Motor neuron (in vitro differentiated cells): ENCODE data around the gene CPNE4. TPM values are rescaled to one million over a fixed set of nuclear protein-coding genes. Genes with fewer than 3 reads are reported as not detected.
"Not testable (repeated sequence)": the region's sequence is repeated elsewhere in the genome, so short reads cannot be mapped to it uniquely, and the experiment has no call there.

Experiments
- ATAC-seq, 8 experiments: fragments of 200-7000 bp; cut with Tn5 transposase; replicated peaks in 6 of 8; 2 replicates each; pipeline ENCODE4 v1.8.0; 2021; ENCODE audit warnings: mild to moderate bottlenecking in 8 of 8, moderate library complexity in 8 of 8
- H3K27ac ChIP-seq, 2 donors: fragments of 250-450 bp; sonication (Bioruptor Pico); 2 replicates each; pipeline ENCODE4 v1.9.0; 2021; ENCODE audit warnings: antibody characterized with exemption in 2 of 2, mild to moderate bottlenecking in 2 of 2, moderate library complexity in 1 of 2
- H3K4me1 ChIP-seq, 2 donors: fragments of 250-450 bp; sonication (Bioruptor Pico); replicated peaks in 1 of 2; 2 replicates each; pipeline ENCODE4 v1.6.1; 2021; ENCODE audit warnings: antibody characterized with exemption in 2 of 2, mild to moderate bottlenecking in 2 of 2, moderate library complexity in 1 of 2
- H3K4me3 ChIP-seq, 5 donors: fragments of 250-450 bp; sonication (Bioruptor Pico); 2 replicates each; pipeline ENCODE4 v1.9.0; 2021; ENCODE audit warnings: antibody characterized with exemption in 5 of 5, mild to moderate bottlenecking in 5 of 5, moderate library complexity in 4 of 5
- WGBS, 10 experiments: fragments of 450-650 bp; shearing (Covaris generic); methylation state at CpG; one replicate each; pipeline ENCODE4 v1.0.0; 2022; 5-methylcytosine and 5-hydroxymethylcytosine counted together
- in situ Hi-C, 9 experiments: fragments of 400-800 bp; cut with MboI; loops; one replicate each; pipeline ENCODE4 v1.15.0; 2021; ENCODE audit warnings: low sequenced_read_pairs in 9 of 9, low pct_unique_long_range_greater_than_20kb in 2 of 9; ENCODE audit not compliant: unreplicated experiment in 9 of 9
- total RNA-seq, 8 experiments: library from RNA; unstranded; fragments of 300-600 nt; gene quantifications; 2 replicates each; pipeline versions ENCODE4 v1.2.3 to v1.2.4, GENCODE V29; 2022

Gene CPNE4
- 1 to 10 TPM in 5 of 8 experiments, under 1 TPM in 3; 0.35 to 4.8 (median 1.5) TPM for total RNA-seq

DNA sequence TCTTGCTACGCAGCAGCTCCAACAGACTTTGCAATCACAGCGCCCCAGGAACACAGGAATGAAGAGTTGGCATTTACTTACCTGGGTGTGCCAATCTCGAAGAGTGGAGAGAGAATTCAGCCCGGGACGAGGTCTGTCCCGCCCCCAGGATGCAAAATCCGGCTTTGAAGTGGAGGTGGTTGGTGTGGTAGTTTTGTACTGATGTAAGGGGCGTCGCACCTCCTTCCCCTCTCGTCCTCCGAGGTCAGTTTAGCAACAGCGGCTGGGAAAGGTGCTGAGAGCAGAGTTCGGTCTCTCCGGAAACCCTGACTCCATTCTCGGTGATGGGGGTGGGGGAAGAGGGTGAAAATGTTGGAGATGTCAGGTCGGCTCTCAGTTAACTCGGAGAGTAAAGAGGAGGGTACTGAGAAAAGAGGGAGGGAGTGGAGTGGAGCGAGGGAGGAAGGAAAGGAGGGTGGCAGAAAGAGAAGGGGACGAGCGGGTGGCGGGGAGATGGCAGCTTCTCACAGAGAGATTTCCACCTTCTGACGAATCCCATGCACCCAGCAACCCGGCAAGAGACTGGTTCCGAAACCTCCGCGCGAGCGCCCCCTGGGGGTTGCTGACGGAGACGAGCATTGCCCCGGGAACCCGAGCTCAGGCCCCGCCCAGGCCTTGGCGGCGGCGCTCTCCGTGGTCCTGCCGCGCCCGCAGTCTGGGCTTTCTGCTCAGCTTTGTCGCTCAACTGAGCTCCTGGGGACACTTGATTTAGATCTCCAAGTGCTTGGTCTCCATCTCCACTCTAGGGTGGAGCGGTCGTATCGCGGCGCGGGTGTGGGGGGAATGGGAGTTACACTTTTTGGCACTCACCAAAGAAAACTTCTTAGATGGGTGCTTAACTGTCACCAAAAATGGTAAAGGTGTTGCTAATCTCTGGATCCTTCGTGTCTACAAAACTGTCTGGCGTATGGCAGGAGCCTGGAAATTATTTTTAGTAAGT lies at the start of gene CPNE4:
TSS of gene CPNE4 (minus strand) at position 529 of the 979 bp plus-strand sequence.
- in situ Hi-C loops = loop anchor here in 5 of 9 experiments (10.0 to 25.0 kb wide), 4 partner anchors 150 to 997 kb away; partner anchors contain the start of genes ASTE1 (in 2 of the 5) and NEK11 (in 2 of the 5)
- 0 to 100% (median 64%) methylated on average over 1 to 16 of the region's 49 CpGs for WGBS, 10 experiments
- H3K4me3 ChIP-seq = peak within 1 kb of the TSS; percentile 36 to 48 (median 40)
- no peak within 1 kb of the TSS for H3K27ac ChIP-seq
- H3K4me1 ChIP-seq = peaks cover 0 to 2% of the 10 kb centered on the region in 2 donors
- ATAC-seq = peak; percentile 97 to 100 (median 99)

DNA sequence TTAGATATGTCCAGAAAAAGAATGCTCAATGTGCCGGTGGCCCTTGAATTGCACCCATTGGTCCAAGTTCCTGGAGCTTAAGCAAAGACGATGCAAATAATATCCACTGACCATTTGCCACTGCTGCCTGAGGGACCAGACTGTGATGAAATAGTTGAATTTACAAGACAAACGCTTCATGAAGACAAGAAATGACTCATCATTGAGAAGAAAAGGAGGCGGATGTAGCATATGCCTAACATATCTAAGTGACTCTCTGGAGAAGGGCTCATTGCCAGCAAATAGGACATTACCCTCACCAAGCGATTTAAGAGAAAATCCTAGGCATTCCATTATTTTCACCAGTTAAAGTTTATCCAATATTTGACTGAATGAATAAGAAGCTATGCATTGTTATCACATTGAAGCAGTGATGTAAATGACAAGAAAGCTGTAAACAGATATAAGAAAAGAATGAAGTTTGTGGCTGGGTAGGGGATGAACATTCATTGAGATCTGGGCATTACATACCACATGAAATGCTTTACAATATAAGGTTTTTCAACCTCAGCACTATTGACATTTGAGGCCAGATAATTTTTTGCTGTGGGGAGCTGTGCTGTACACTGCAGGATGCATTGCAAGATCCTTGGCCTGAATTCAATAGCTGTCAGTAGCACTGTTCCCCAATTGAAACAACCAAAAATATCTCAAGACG lies 48.9 kb upstream of the CPNE4 start:
- no peak overlapping the region for H3K4me3 ChIP-seq
- 0 to 64% (median 35%) methylated on average over 1 to 5 of the region's 6 CpGs for WGBS, 10 experiments
- ATAC-seq = peak in 7 of 8 experiments; percentile 79 to 99 (median 94)
- in situ Hi-C loops = no loop called here
- H3K27ac ChIP-seq = no peak overlapping the region
- H3K4me1 ChIP-seq = peaks cover 3% of the 10 kb centered on the region in 2 donors

DNA sequence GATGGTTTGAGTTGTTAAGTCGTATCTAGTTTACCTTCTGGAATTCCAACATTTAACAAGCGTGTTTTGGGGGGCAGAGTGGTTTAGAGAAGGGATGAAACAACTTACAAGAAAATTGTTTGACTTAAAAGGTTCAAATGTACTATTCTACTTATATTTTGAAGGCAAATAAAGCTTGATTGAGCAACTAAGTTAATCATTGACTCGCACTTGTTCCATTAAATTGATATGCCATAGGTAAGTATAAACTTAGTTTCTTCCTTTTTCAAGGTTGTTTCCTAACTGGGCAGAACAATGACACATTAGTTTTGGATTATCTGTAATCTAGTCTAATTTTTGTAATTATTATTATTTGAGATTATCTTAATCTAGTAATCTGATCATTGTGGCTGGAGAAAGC lies 48.3 kb upstream of the CPNE4 start:
- no peak for ATAC-seq

DNA sequence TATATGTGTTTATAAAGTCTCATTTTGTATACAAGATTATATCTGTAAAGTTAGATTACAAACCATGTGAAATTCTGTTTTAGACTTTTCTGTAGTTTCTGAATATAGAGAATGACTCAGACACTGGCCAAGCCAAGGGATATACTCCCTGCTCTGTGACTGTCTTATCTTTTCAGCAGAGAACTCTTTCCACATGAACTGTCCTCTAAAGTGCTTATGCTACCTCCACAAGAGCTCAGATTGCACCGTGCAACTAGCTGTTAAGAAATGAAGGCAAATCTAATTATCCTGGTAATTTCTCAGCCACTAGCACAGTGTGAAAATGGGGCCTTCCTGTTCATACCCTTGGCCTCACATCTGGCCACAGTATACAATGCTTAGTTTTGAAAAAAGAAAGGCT lies 44.3 kb upstream of the CPNE4 start:
- Histone ChIP-seq H3K4me3 (no peak overlapping the region), H3K4me1 (peaks cover 3% of the 10 kb centered on the region in 2 donors), H3K27ac (no peak overlapping the region)
- ATAC-seq = peak in 2 of 8 experiments; percentile 47 to 51
- WGBS, 10 experiments = 0 to 82% (median 33%) methylated on average over 1 of the region's 1 CpG; no CpG with 5 or more reads in 3 of the 10 experiments
- in situ Hi-C loops = no loop called here

More for the DNA sequence above, 48.3 kb upstream of the CPNE4 start:
- WGBS, 10 experiments = 22 to 100% (median 88%) methylated on average over 1 to 3 of the region's 3 CpGs
- H3K27ac ChIP-seq = no peak overlapping the region
- H3K4me3 ChIP-seq = no peak overlapping the region
- H3K4me1 ChIP-seq = peaks cover 3% of the 10 kb centered on the region in 2 donors
- in situ Hi-C loops = no loop called here

DNA sequence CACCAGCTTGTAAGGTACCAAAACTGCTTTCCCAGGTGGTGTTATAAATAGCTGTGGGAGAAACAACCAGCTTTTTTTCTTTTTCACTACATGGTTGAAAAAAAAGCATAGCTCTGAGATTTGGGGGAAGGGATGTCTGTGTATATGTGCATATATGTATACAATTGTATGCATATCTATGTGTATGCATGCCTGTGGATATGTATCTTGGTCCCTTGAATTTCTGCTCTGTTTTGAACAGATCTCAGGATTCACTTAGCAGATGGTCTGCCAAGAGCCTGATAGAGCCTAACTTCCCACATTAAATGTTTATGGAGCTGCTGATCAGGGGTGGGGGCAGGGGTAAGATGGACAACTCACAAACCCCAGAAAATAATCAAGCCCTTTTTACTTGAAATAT lies 39.0 kb upstream of the CPNE4 start:
- Histone ChIP-seq H3K4me3 (no peak overlapping the region), H3K27ac (no peak overlapping the region), H3K4me1 (no peaks in the 10 kb centered on the region)
- in situ Hi-C loops = no loop called here
- peak in 3 of 8 experiments; percentile 90 to 100 (median 96) for ATAC-seq

DNA sequence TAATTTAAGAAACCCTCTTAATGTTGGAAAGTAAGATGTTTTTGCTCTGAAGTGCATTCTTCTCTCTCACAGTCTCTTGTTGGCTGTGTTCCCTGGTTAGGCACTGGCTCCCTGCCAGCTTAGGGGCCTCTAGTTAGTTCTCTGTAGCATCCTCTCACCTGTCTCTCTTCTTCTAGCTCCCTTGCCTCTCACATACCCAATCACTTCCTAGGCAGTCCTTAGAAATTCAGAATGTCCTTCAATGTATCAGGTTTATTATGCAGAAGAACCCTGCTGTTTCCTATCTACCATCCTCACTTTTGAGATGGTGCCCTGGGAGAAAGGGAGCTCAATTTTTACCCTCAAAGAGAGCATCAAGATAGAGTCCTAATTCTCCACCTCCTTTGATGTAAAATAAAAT lies 36.2 kb upstream of the CPNE4 start:
- in situ Hi-C loops = no loop called here
- peak in 1 of 8 experiments; percentile 30 for ATAC-seq
- Histone ChIP-seq H3K4me3 (no peak overlapping the region), H3K4me1 (no peaks in the 10 kb centered on the region), H3K27ac (no peak overlapping the region)

DNA sequence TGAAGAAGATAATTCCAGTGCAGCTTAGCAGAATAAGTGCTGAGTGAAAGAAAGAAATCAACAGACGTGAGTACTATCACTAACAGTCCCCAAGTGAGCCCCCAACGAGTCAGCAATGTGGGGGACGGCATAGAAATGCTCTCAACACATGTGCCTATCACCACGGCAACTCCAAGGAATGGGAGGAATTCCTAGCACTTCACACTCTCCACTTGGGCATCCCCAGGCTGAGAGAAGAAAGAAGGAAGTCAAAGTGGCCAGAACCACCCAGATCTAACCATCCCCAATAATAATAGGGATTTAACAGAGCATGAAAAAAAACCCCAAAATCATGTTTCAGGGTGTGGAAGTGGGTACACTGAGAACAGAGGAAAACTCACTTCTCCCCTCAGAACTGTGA lies 29.3 kb upstream of the CPNE4 start:
- Histone ChIP-seq H3K27ac (no peak overlapping the region), H3K4me1 (peaks cover 0 to 9% of the 10 kb centered on the region in 2 donors), H3K4me3 (no peak overlapping the region)
- in situ Hi-C loops = no loop called here
- ATAC-seq = peak in 3 of 8 experiments; percentile 36 to 83 (median 63)
- WGBS, 10 experiments = 0 to 43% (median 25%) methylated on average over 1 to 4 of the region's 4 CpGs; no CpG with 5 or more reads in 2 of the 10 experiments

DNA sequence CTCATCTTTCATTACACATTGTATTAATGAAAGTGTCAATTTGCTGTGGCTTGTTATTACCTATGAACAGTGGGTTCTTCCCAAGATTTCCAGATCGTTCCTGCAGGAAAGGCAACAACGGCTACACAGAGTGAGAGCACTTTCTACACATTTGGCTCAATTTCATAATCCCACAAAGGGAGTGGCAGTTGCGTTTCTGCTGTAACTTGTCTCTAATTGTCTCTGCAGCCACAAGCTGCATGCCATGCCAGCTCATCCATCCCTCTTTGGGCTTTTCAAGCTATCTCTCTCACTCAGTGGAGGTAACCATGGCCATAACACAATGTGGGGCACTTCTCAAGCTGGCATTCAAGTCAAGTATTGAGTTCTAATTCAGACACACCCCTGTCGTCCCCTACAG lies 27.7 kb upstream of the CPNE4 start:
- ATAC-seq = no peak
- 0 to 100% (median 90%) methylated on average over 2 to 4 of the region's 4 CpGs; no CpG with 5 or more reads in 3 of the 10 experiments for WGBS, 10 experiments
- Histone ChIP-seq H3K27ac (no peak overlapping the region), H3K4me3 (no peak overlapping the region), H3K4me1 (peaks cover 0 to 9% of the 10 kb centered on the region in 2 donors)
- in situ Hi-C loops = no loop called here

DNA sequence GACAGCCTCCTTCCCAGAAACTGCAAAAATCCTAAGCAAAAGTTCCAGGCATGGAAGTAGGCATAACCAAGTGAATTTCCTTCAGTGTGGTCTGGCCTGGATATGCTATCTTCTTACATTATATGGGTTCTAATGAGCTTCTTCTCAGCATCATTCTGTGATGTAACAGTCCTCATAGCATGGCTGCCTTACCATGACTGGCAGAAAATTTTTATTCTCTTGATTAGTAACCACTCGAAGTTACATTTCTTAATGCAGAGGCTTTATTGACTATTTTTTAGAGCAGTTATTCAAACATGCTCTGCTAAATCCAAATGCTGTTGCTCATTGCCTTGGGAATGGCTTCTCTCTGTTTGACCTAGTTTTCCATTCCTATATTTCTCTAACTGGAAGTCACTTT lies 21.1 kb upstream of the CPNE4 start:
- no peak overlapping the region for H3K27ac ChIP-seq
- no peaks in the 10 kb centered on the region for H3K4me1 ChIP-seq
- in situ Hi-C loops = no loop called here
- H3K4me3 ChIP-seq = no peak overlapping the region
- 0 to 89% (median 10%) methylated on average over 1 of the region's 1 CpG; no CpG with 5 or more reads in 4 of the 10 experiments for WGBS, 10 experiments
- no peak for ATAC-seq

DNA sequence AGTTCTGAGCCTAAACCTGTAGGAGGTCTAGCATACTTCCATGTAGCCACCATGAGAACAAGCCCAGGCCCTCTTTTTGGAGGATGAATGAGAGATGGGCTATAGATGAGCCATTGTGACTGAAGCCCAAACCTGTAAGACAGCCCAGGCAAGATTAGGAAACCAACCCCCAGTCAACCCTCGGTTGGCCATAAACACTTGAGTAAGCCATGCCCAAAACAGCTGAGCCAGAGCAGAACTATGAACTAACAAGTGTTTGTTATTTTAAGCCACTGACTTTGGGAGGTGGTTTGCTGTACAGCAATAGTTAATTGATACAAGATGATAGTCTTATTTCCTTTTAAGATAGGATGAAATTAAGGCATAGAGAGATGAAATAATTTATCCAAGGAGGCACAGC lies 12.4 kb upstream of the CPNE4 start:
- no peak overlapping the region for H3K4me3 ChIP-seq
- H3K27ac ChIP-seq = no peak overlapping the region
- ATAC-seq = no peak
- in situ Hi-C loops = loop anchor here in 6 of 9 experiments (10.0 to 25.0 kb wide), 5 partner anchors 128 to 1010 kb away; partner anchors contain the start of genes ASTE1 (in 2 of the 6) and NEK11 (in 2 of the 6)
- WGBS, 10 experiments = 0 to 88% (median 20%) methylated on average over 1 of the region's 1 CpG; no CpG with 5 or more reads in 5 of the 10 experiments
- no peaks in the 10 kb centered on the region for H3K4me1 ChIP-seq

DNA sequence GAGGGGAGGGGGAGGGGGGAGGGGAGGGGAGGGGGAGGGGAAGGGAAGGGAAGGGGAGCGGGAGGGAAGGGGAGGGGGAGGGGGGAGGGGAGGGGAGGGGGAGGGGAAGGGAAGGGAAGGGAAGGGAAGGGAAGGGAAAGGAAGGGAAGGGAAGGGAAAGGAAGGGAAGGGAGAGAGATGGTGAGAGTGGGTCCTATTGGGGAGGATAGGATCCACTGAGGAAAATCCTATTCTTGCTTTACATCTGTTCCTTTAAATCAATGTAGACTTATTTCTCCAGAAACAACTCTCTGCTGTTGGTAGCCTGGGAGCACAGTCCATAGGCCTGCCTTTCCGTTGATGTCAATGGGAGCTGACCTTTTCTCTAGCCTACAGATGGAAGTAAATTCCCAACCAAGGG lies 10.1 kb upstream of the CPNE4 start:
- H3K4me1 ChIP-seq, ATAC-seq, H3K4me3 ChIP-seq, H3K27ac ChIP-seq: not testable (repeated sequence)
- in situ Hi-C loops = loop anchor here in 6 of 9 experiments (10.0 to 25.0 kb wide), 5 partner anchors 130 to 1008 kb away; partner anchors contain the start of genes ASTE1 (in 2 of the 6) and NEK11 (in 2 of the 6)
- 80% methylated on average over 1 of the region's 2 CpGs; no CpG with 5 or more reads in 8 of the 10 experiments for WGBS, 10 experiments

DNA sequence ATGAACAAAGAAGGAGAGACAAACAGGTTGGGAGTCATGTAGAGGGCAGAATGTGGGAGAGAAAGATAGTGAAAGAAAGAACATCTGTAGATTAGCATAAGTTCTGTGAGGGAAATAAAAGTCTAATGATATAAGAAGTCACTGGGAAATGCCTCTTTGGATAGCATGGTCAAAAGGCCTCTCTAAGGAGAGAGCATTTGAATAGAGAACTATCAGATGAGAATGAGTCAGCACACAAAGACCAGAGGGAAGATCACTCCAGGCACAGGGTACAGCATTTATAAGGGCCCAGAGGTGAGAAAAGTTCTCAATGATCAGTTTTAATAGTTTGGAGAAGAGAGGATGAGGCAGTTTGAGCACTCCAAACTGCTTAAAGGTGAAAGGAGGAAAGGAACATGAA lies 7.9 kb upstream of the CPNE4 start:
- in situ Hi-C loops = loop anchor here in 6 of 9 experiments (10.0 to 25.0 kb wide), 5 partner anchors 132 to 1005 kb away; partner anchors contain the start of genes ASTE1 (in 2 of the 6) and NEK11 (in 2 of the 6)
- Histone ChIP-seq H3K4me1 (no peaks in the 10 kb centered on the region), H3K27ac (no peak overlapping the region), H3K4me3 (no peak overlapping the region)
- ATAC-seq = peak in 3 of 8 experiments; percentile 32 to 81 (median 67)
